Neural progenitor cell (in vitro differentiated cells): ENCODE data around the gene SMIM11. TPM values are rescaled to one million over a fixed set of nuclear protein-coding genes. Genes with fewer than 3 reads are reported as not detected.
"Not testable (repeated sequence)": the region's sequence is repeated elsewhere in the genome, so short reads cannot be mapped to it uniquely, and the experiment has no call there.

Experiments
- DNase-seq: peaks from one replicate; pipeline ENCODE4 v3.0.0-alpha.2; 2016; ENCODE audit warnings: low spot score
- H2AFZ ChIP-seq: fragments of 200-600 bp; sonication (generic); replicated peaks from 2 replicates; pipeline ENCODE4 v1.6.1; 2016; ENCODE audit warnings: antibody characterized with exemption
- H3F3A ChIP-seq: fragments of 200-600 bp; sonication (generic); 2 replicates; pipeline ENCODE4 v1.6.1; 2016; ENCODE audit warnings: antibody characterized with exemption, low read depth
- H3K27ac ChIP-seq: fragments of 200-600 bp; sonication (generic); 2 replicates; pipeline ENCODE4 v1.5.1; 2016; ENCODE audit warnings: mild to moderate bottlenecking
- H3K27me3 ChIP-seq: fragments of 200-600 bp; sonication (generic); 2 replicates; pipeline ENCODE4 v1.6.1; 2016; ENCODE audit warnings: mild to moderate bottlenecking, moderate library complexity
- H3K36me3 ChIP-seq: fragments of 200-600 bp; sonication (generic); 2 replicates; pipeline ENCODE4 v1.5.1; 2016
- H3K4me1 ChIP-seq: fragments of 200-600 bp; sonication (generic); 2 replicates; pipeline ENCODE4 v1.6.1; 2016; ENCODE audit warnings: mixed run types
- H3K4me2 ChIP-seq: fragments of 200-600 bp; sonication (generic); 2 replicates; pipeline ENCODE4 v1.6.1; 2016
- H3K4me3 ChIP-seq: fragments of 200-600 bp; sonication (generic); 2 replicates; pipeline ENCODE4 v1.5.1; 2016
- H3K79me2 ChIP-seq: fragments of 200-600 bp; sonication (generic); 2 replicates; pipeline ENCODE4 v1.6.1; 2016; ENCODE audit warnings: low read depth
- H3K9ac ChIP-seq: fragments of 200-600 bp; sonication (generic); 2 replicates; pipeline ENCODE4 v1.6.1; 2016
- H3K9me3 ChIP-seq: fragments of 200-600 bp; sonication (generic); 2 replicates; pipeline ENCODE4 v1.5.1; 2016; ENCODE audit warnings: low read depth
- H4K20me1 ChIP-seq: fragments of 200-600 bp; sonication (generic); 2 replicates; pipeline ENCODE4 v1.6.1; 2016; ENCODE audit warnings: low read depth
- H3K27ac Mint-ChIP-seq: 3 replicates; pipeline ENCODE4 v1.8.0; 2021; ENCODE audit warnings: mixed read lengths
- H3K27me3 Mint-ChIP-seq: 2 replicates; pipeline ENCODE4 v1.8.0; 2022; ENCODE audit warnings: low read depth, mild to moderate bottlenecking, inconsistent platforms, moderate library complexity, mixed read lengths; ENCODE audit not compliant: insufficient read depth
- H3K36me3 Mint-ChIP-seq: 3 replicates; pipeline ENCODE4 v1.8.0; 2021; ENCODE audit warnings: mixed read lengths
- H3K4me1 Mint-ChIP-seq: 3 replicates; pipeline ENCODE4 v1.8.0; 2021; ENCODE audit warnings: mixed read lengths
- H3K4me3 Mint-ChIP-seq: 3 replicates; pipeline ENCODE4 v1.8.0; 2021; ENCODE audit warnings: mild to moderate bottlenecking, moderate library complexity, mixed read lengths
- H3K9me3 Mint-ChIP-seq: 3 replicates; pipeline ENCODE4 v1.8.0; 2020; ENCODE audit warnings: mixed read lengths
- EZH2 ChIP-seq: fragments of 200-600 bp; sonication (generic); IDR thresholded peaks from 2 replicates; pipeline ENCODE4 v1.6.1; 2017; ENCODE audit warnings: antibody characterized with exemption, mild to moderate bottlenecking, moderate library complexity
- EZH2phosphoT487 ChIP-seq: fragments of 200-600 bp; sonication (generic); IDR thresholded peaks from 2 replicates; pipeline ENCODE4 v1.6.1; 2017; ENCODE audit warnings: antibody characterized with exemption
- total RNA-seq: library from RNA; depleted of rRNA; stranded (reverse); fragments of >200 nt; gene quantifications from 2 replicates; pipeline ENCODE4 v1.2.3, GENCODE V29; 2015; ENCODE audit warnings: low replicate concordance
- TF ChIP-seq, protein P1 (sequence below): fragments of 200-600 bp; sonication (generic); IDR thresholded peaks from 2 replicates; pipeline ENCODE4 v1.5.1; 2017; ENCODE audit warnings: antibody characterized with exemption, mild to moderate bottlenecking

Gene SMIM11, protein sequence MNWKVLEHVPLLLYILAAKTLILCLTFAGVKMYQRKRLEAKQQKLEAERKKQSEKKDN
- total RNA-seq = 4.8 and 18.1 TPM in 2 replicates

DNA sequence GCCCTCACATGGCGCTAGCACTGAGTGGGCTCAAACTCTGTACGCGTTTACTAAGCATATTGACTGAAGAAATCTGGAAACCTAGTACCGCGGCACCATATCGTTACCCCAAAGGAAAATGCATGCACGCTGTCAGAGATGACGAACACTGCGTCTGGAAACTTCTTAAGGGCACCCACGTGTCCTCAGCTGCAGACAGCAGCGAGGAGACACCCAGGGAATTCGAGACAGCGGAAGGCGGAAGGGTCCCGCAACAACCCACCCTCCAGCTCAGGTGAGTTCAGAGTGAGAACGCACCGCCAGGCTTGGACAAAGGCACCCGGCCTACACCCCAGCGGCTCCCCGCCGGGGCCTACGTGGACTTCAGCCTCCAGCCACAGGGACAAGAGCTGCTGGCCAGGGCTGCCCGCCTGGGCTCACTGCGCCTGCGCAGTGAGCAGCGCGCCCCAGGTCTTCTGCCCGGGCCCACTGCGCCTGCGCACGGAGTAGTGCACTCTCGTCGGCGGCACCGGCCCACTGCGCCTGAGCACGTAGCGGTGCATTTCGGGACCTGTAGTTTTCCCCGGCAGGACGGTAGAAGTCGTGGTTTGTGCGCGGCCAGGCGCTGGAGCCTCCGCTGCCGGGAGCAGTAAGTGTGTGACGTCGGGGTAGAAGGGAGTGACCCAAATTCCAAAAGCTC, at the start of gene SMIM11:
SMIM11 (plus strand) TSS at position 568 of the 679 bp plus-strand sequence. CDS start 3,998 bp downstream, outside the sequence.
- not testable (repeated sequence) for H3K4me3 Mint-ChIP-seq, H3K27me3 Mint-ChIP-seq, H4K20me1 ChIP-seq

DNA sequence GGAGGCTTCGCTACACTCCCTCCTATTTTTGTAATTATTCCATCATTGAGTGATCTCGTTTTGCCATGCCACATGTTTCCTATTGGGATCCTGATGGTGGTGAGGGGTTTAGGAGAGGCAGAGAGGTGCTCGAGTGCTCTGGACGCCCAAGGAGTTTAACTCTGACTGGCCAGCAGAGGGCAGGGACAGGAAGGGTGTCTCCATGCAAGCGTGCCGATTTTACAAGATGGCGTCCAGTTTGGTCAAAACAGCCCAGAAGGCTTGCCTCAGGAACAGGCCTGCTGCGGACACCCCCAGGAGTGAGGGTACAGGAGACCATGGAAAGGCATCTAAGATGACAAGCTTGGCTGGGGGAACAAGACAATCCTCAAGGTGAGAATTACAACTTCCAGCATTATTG, 45.3 kb upstream of the SMIM11 start:
- no peaks in the 10 kb centered on the region for H3K27me3 ChIP-seq
- Mint-ChIP-seq H3K27ac (no peak overlapping the region), H3K27me3 (peaks cover 7% of the 10 kb centered on the region), H3K9me3 (peaks cover 6% of the 10 kb centered on the region), H3K4me3 (no peak overlapping the region), H3K4me1 (peaks cover 8% of the 10 kb centered on the region), H3K36me3 (no peaks in the 10 kb centered on the region)
- H3K4me3 ChIP-seq = no peak overlapping the region
- no peak overlapping the region for H2AFZ ChIP-seq
- H3K79me2 ChIP-seq = no peaks in the 10 kb centered on the region
- no peaks in the 10 kb centered on the region for H3K9me3 ChIP-seq
- no peak overlapping the region for H3K27ac ChIP-seq
- no peaks in the 10 kb centered on the region for H4K20me1 ChIP-seq
- H3K4me2 ChIP-seq = no peak overlapping the region
- TF ChIP-seq EZH2 (no peak), EZH2phosphoT487 (no peak)
- TF ChIP-seq, protein P1, sequence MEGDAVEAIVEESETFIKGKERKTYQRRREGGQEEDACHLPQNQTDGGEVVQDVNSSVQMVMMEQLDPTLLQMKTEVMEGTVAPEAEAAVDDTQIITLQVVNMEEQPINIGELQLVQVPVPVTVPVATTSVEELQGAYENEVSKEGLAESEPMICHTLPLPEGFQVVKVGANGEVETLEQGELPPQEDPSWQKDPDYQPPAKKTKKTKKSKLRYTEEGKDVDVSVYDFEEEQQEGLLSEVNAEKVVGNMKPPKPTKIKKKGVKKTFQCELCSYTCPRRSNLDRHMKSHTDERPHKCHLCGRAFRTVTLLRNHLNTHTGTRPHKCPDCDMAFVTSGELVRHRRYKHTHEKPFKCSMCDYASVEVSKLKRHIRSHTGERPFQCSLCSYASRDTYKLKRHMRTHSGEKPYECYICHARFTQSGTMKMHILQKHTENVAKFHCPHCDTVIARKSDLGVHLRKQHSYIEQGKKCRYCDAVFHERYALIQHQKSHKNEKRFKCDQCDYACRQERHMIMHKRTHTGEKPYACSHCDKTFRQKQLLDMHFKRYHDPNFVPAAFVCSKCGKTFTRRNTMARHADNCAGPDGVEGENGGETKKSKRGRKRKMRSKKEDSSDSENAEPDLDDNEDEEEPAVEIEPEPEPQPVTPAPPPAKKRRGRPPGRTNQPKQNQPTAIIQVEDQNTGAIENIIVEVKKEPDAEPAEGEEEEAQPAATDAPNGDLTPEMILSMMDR = no peak
- peaks cover 7% of the 10 kb centered on the region for H3F3A ChIP-seq
- no peak for DNase-seq
- H3K36me3 ChIP-seq = no peaks in the 10 kb centered on the region
- H3K4me1 ChIP-seq = peaks cover 12% of the 10 kb centered on the region
- no peak overlapping the region for H3K9ac ChIP-seq

More for the DNA sequence above, at the start of gene SMIM11:
- not testable (repeated sequence) for H3F3A ChIP-seq, H3K4me1 ChIP-seq, H3K27me3 ChIP-seq, DNase-seq, H3K27ac Mint-ChIP-seq, H3K9me3 Mint-ChIP-seq, H3K4me1 Mint-ChIP-seq, H3K79me2 ChIP-seq, H3K27ac ChIP-seq, H2AFZ ChIP-seq, H3K4me2 ChIP-seq, H3K36me3 ChIP-seq, H3K9me3 ChIP-seq, H3K4me3 ChIP-seq, H3K9ac ChIP-seq, H3K36me3 Mint-ChIP-seq

DNA sequence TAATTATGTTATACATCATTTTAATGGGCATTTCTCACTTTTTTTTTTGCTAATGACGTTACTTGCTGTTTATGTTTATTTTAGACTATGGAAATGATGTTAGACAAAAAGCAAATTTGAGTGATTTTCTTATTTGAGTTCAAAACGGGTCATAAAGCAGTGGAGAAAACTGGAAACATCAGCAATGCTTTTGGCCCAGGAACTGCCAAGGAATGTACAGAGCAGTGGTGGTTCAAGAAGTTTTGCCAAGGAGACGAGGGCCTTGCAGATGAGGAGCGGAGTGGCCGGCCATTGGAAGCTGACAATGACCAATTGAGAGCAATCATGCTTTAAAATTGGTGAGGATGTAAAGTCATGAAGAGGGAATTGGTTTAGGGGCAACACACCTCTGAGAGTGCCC, 43.6 kb upstream of the SMIM11 start:
- H3F3A ChIP-seq = peaks cover 13% of the 10 kb centered on the region
- no peak overlapping the region for H3K4me2 ChIP-seq

More for the DNA sequence above, 43.6 kb upstream of the SMIM11 start:
- no peaks in the 10 kb centered on the region for H3K36me3 Mint-ChIP-seq
- peaks cover 6% of the 10 kb centered on the region for H3K9me3 Mint-ChIP-seq
- no peak overlapping the region for H3K27ac ChIP-seq
- no peaks in the 10 kb centered on the region for H3K36me3 ChIP-seq
- no peaks in the 10 kb centered on the region for H4K20me1 ChIP-seq
- no peak for DNase-seq
- peaks cover 4% of the 10 kb centered on the region for H3K27me3 Mint-ChIP-seq
- H3K79me2 ChIP-seq = no peaks in the 10 kb centered on the region
- no peak overlapping the region for H3K27ac Mint-ChIP-seq
- H3K4me1 ChIP-seq = peaks cover 25% of the 10 kb centered on the region
- no peaks in the 10 kb centered on the region for H3K27me3 ChIP-seq
- H2AFZ ChIP-seq = no peak overlapping the region
- H3K4me1 Mint-ChIP-seq = peaks cover 15% of the 10 kb centered on the region
- no peak overlapping the region for H3K4me3 ChIP-seq
- TF ChIP-seq EZH2 (no peak), EZH2phosphoT487 (no peak)
- TF ChIP-seq, protein P1 = no peak
- no peak overlapping the region for H3K4me3 Mint-ChIP-seq
- H3K9me3 ChIP-seq = no peaks in the 10 kb centered on the region
- no peak overlapping the region for H3K9ac ChIP-seq
